Measurements from ENCODE around the gene ZNF439. TPM values are rescaled to one million over a fixed set of nuclear protein-coding genes. Genes with fewer than 3 reads are reported as not detected.
"Not testable (repeated sequence)": the region's sequence is repeated elsewhere in the genome, so short reads cannot be mapped to it uniquely, and the experiment has no call there.

Gene ZNF439
- total RNA-seq, result 10 to 100 TPM in 1 of 2 donors, 1 to 10 TPM in 1; 4.3 to 16.5 TPM

DNA sequence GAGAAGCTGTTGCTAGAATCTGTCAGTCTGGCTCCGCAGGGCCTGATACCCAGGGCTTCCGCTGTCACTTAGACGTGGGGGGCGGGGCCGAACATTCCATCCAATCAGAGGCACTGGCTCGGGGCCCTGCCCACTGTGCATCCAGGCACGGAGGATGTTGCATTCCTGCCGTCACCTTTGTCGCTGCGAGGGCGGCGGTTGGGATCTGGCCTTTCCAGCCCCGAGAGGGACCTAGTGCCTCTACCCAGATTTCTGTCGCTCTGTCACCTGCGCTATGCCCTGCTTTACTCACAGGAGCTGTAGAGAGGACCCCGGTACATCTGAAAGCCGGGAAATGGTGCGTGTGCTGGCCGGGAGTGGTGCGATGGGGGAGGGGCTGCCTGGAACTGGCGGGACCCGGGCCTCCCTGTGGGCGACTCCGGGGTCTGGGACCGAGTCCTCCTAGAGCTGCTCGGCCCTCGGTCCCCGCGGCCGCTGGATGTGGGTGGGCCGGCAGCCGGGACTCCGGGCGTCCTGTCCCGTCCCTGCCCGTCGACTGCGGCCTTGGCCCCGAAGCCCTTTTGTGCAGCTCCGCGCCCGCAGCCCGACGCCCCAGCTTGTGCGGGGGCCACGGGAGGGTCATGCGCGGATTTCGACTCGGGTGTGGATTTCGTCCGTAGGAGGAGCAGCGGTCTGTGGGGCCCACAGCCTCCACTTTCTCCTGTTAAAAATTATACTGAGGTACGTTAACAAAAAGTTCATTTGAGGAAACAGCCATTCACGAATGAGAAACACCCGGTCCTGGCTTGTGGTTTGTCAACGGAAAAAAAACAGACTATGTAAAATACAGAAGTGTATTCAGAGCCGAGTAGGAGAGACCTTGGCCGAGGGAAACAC, at the start of gene ZNF439:
TSS of gene ZNF439 (plus strand) at position 133 of the 876 bp plus-strand sequence. CDS start at position 275, 142 bp downstream.
- Mint-ChIP-seq H3K4me3 (peak within 1 kb of the TSS; percentile 91), H3K4me1 (peaks cover 6% of the 10 kb centered on the region), H3K9me3 (no peaks in the 10 kb centered on the region), H3K27me3 (no peaks in the 10 kb centered on the region), H3K36me3 (ENCODE audit: low read depth) (peaks cover 18% of the 10 kb centered on the region), H3K27ac (peak within 1 kb of the TSS; percentile 70)
- peak; percentile 100 for ATAC-seq (replicated peaks)

DNA sequence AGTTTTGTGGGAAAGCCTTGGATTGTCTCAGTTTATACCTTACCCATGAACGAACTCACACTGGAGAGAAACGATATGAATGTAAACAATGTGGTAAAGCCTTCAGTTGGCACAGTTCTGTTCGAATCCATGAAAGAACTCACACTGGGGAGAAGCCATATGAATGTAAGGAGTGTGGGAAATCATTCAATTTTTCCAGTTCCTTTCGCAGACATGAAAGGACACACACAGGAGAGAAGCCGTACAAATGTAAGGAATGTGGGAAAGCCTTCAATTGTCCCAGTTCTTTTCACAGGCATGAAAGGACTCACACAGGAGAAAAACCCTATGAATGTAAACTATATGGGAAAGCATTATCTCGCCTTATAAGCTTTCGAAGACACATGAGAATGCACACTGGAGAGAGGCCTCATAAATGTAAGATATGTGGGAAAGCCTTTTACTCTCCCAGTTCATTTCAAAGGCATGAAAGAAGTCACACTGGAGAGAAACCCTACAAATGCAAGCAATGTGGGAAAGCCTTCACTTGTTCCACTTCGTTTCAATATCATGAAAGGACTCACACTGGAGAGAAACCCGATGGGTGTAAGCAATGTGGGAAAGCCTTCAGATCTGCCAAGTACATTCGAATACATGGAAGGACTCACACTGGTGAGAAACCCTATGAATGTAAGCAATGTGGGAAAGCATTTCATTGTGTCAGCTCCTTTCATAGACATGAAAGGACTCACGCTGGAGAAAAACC, 42.0 kb upstream of the ZNF439 start:
- no peak for ATAC-seq (replicated peaks)
- H3K27ac Mint-ChIP-seq, result no peak overlapping the region
- H3K4me1 Mint-ChIP-seq, result no peaks in the 10 kb centered on the region
- H3K27me3 Mint-ChIP-seq, result no peaks in the 10 kb centered on the region
- no peaks in the 10 kb centered on the region for H3K36me3 Mint-ChIP-seq (ENCODE audit: low read depth)
- H3K9me3 Mint-ChIP-seq, result peaks cover 19% of the 10 kb centered on the region
- no peak overlapping the region for H3K4me3 Mint-ChIP-seq

DNA sequence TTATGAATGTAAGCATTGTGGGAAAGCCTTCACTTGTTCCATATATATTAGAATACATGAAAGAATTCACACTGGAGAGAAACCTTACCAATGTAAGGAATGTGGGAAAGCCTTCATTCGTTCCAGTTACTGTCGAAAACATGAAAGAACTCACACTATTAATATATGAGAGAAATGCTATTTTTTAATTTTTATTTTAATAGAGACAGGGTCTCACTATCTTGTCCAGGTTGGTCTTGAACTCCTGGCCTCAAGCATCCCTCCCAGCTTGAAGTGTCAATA, 41.5 kb upstream of the ZNF439 start:
- Mint-ChIP-seq H3K36me3 (ENCODE audit: low read depth) (no peaks in the 10 kb centered on the region), H3K4me3 (no peak overlapping the region), H3K27me3 (no peaks in the 10 kb centered on the region), H3K27ac (no peak overlapping the region), H3K4me1 (no peaks in the 10 kb centered on the region), H3K9me3 (peaks cover 19% of the 10 kb centered on the region)
- no peak for ATAC-seq (replicated peaks)

DNA sequence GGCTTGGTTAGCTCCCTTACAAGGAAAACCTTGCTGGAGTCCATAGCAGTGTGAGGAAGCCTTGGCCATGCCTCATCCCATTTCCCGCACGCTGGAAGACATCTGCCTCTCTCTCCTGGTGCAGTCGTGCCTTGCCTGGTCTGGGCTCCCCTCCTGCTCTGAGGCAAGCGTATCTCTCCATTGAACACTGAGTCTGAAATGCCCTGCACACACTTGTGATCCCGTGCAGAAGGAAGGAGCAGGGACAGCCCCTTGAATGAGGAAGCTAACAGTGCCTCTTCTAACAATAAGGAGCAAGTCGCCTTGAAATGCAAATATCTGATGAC, 34.9 kb upstream of the ZNF439 start:
- H3K4me3 Mint-ChIP-seq, result peak overlapping the region; percentile 95
- ATAC-seq (replicated peaks), result peak; percentile 23
- H3K27me3 Mint-ChIP-seq, result no peaks in the 10 kb centered on the region
- peak overlapping the region; percentile 72 for H3K27ac Mint-ChIP-seq
- peaks cover 11% of the 10 kb centered on the region for H3K4me1 Mint-ChIP-seq
- H3K36me3 Mint-ChIP-seq (ENCODE audit: low read depth), result no peaks in the 10 kb centered on the region
- no peaks in the 10 kb centered on the region for H3K9me3 Mint-ChIP-seq

DNA sequence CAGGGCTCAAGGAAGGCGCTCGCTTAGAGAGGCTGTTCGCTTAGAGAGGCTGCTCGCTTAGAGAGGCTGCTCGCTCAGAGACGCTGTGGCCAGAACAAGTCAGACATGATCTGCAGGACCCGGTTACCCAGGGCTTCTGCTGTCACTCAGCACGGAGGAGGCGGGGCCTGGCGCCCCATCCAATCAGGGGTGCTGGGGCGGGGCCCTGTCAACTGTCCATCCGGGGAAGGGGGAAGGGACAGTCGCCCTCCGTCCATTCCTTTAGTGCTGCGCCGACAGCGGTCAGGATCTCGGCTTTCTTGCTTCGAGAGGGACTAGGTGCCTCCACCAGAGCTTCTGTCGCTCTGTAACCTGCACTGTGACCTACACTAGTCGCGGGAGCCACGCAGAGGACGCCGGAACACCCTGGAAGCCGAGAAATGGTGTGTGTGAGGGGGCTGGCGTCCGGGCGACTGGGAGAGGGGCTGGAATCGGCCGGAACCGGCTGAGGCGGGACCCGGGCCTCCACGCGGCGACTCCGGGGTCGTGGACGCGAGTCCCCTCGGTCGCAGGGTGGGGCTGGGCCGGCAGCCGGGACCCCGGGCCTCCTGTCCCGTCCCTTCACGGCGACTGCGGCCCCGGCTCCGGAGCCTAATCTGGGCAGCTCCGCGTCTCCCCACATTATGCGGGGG, 34.4 kb upstream of the ZNF439 start, which contains the start of gene ZNF440:
TSS of gene ZNF440 (plus strand) at position 245 of the 671 bp plus-strand sequence. CDS start at position 420, 175 bp downstream.
- no peaks in the 10 kb centered on the region for H3K9me3 Mint-ChIP-seq
- H3K36me3 Mint-ChIP-seq (ENCODE audit: low read depth), result no peaks in the 10 kb centered on the region
- H3K4me3 Mint-ChIP-seq, result peak within 1 kb of the TSS; percentile 95
- no peaks in the 10 kb centered on the region for H3K27me3 Mint-ChIP-seq
- peak within 1 kb of the TSS; percentile 72 for H3K27ac Mint-ChIP-seq
- ATAC-seq (replicated peaks), result peak; percentile 100
- H3K4me1 Mint-ChIP-seq, result peaks cover 11% of the 10 kb centered on the region

DNA sequence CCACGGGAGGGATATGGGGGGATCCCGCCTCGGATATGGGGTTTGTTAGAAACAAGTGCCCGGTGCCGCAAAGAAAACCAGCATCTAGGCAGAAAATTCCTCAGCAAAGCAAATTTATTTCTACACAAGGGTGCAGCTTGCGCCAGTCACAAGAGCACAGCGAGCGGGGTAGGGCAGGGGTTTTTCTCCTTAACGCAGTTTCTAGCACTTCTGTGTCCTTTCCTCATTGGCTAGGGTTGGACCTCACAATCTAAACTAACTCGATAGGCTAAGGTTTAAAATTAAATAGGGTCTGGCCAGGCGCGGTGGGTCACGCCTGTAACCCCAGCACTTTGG, 33.9 kb upstream of the ZNF439 start:
- ATAC-seq (replicated peaks), result no peak
- peak overlapping the region; percentile 95 for H3K4me3 Mint-ChIP-seq
- no peaks in the 10 kb centered on the region for H3K27me3 Mint-ChIP-seq
- no peaks in the 10 kb centered on the region for H3K36me3 Mint-ChIP-seq (ENCODE audit: low read depth)
- no peaks in the 10 kb centered on the region for H3K9me3 Mint-ChIP-seq
- no peak overlapping the region for H3K27ac Mint-ChIP-seq
- H3K4me1 Mint-ChIP-seq, result peaks cover 11% of the 10 kb centered on the region

DNA sequence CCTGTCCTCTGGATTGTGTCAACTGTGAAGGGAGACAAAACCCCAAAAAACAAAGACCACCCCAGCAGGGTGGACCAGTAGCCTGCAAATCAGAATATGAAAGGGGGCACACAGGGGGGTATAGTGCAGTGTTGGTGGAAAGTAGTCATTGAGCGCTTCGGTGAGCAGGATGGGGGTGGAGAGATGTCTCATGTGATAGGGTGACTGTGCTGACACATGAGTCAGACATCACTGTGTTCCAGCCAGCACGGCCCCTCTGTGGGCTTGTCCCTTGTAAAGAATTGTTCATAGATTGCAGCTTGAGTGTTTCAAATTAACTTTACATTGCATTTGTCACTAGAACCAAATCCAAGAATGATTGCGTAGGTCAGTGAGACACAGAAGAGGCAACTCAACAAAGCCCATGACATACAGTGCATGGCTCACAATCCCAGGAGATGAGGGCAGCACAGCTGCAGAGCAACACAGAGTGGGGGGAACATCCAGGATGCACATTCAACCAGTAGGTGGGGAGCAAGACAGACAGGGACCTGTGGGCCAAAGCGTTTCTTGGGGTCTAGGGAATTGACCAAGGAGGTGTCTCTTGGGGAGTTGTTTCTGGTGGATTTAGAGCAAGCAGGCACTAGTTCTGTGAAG, 26.9 kb upstream of the ZNF439 start:
- no peak overlapping the region for H3K27ac Mint-ChIP-seq
- ATAC-seq (replicated peaks), result peak; percentile 51
- no peaks in the 10 kb centered on the region for H3K27me3 Mint-ChIP-seq
- H3K36me3 Mint-ChIP-seq (ENCODE audit: low read depth), result peaks cover 41% of the 10 kb centered on the region
- H3K4me1 Mint-ChIP-seq, result peaks cover 7% of the 10 kb centered on the region
- peaks cover 7% of the 10 kb centered on the region for H3K9me3 Mint-ChIP-seq
- no peak overlapping the region for H3K4me3 Mint-ChIP-seq

DNA sequence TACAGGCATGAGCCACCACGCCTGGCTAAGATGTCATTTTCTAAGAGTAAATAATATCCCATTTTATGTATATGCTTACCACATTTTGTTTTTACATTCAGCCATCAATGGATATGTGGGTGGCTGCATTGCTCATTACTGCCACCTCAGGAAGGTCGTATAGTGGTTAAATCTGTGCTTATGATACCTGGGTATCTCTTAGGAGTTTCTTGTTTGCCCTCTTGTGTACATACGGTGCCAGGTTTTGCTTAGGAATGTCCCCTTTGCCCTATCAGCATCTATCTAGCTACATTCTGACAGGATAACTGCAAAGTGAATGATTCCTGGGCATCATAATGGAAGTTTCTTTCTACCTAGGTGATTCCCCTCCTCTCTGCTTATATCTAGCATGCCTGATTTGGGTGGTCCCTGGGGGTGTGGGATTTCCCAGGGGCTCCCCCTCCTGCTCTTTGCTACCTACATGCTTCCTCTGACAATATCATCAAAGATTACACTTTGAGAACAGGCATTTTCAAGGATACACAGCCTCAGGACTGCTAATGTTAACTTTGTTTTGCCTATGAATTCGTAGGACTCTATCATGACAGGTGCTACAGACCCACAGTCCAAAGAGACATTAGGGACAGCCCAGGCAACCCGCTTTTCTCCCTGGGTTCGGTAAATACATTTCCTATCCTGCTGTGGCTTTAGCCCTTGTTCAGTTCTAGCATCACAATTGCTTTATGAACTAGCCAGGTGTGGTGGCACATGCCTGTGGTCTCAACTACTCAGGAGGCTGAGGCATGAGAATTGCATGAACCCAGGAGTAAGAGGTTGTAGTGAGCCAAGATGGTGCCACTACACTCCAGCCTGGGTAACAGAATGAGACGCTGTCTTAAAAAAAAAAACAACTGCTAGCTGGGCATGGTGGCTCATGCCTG, 19.3 kb upstream of the ZNF439 start:
- not testable (repeated sequence) for H3K4me1 Mint-ChIP-seq; ATAC-seq (replicated peaks); H3K4me3 Mint-ChIP-seq; H3K27ac Mint-ChIP-seq; H3K27me3 Mint-ChIP-seq
- Mint-ChIP-seq H3K36me3 (ENCODE audit: low read depth) (peaks cover 91% of the 10 kb centered on the region), H3K9me3 (peaks cover 28% of the 10 kb centered on the region)

DNA sequence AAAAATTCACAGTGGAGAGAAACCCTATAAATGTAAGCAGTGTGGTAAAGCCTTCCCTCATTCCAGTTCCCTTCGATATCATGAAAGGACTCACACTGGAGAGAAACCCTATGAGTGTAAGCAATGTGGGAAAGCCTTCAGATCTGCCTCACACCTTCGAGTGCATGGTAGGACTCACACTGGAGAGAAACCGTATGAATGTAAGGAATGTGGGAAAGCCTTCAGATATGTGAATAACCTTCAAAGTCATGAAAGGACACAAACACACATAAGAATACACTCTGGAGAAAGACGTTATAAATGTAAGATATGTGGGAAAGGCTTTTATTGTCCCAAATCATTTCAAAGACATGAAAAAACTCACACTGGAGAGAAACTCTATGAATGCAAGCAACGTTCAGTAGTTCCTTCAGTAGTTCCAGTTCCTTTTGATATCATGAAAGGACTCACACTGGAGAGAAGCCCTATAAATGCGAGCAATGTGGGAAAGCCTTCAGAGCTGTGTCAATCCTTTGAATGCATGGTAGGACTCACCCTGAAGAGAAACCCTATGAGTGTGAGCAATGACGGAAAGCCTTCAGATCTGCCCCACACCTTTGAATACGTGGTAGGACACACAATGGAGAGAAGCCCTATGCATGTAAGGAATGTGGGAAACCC, 16.1 kb upstream of the ZNF439 start:
- Mint-ChIP-seq H3K36me3 (ENCODE audit: low read depth) (peaks cover 63% of the 10 kb centered on the region), H3K27me3 (no peaks in the 10 kb centered on the region), H3K4me3 (no peak overlapping the region), H3K4me1 (no peaks in the 10 kb centered on the region), H3K9me3 (peaks cover 28% of the 10 kb centered on the region), H3K27ac (no peak overlapping the region)
- ATAC-seq (replicated peaks), result no peak

DNA sequence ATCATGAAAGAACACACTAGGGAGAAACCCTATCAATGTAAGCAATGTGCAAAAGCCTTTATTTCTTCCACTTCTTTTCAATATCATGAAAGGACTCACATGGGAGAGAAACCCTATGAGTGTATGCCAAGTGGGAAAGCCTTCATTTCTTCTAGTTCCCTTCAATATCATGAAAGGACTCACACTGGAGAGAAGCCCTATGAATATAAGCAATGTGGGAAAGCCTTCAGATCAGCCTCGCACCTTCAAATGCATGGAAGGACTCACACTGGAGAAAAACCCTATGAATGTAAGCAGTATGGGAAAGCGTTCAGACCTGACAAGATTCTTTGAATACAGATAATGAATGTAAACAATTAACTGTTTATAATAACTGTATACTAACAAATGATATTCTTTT, 15.0 kb upstream of the ZNF439 start:
- H3K4me3 Mint-ChIP-seq, result no peak overlapping the region
- no peak overlapping the region for H3K27ac Mint-ChIP-seq
- H3K36me3 Mint-ChIP-seq (ENCODE audit: low read depth), result peaks cover 52% of the 10 kb centered on the region
- peaks cover 28% of the 10 kb centered on the region for H3K9me3 Mint-ChIP-seq
- ATAC-seq (replicated peaks), result no peak
- no peaks in the 10 kb centered on the region for H3K27me3 Mint-ChIP-seq
- no peaks in the 10 kb centered on the region for H3K4me1 Mint-ChIP-seq

DNA sequence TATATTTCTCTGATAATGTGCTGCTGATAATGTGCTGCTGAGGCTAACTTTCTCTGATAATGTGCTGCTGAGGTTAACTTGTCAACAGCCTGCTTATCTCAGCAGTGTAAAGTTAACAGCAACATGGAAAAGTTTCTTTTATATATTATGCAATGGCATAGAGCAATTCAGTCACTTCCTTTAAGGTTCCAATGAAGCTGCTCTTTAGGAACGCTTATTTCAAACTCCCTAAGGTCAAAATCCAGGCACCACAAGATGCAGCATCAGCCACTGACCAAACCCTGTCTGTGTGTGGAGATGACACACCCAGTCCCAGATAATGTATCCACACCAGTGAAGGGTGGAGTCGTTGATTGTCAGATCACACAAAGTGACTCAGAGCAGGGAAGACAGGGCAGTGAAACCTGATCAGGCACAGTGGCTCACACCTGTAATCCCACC, 12.9 kb upstream of the ZNF439 start:
- Mint-ChIP-seq H3K9me3 (peaks cover 26% of the 10 kb centered on the region), H3K36me3 (ENCODE audit: low read depth) (peaks cover 31% of the 10 kb centered on the region)
- not testable (repeated sequence) for H3K27ac Mint-ChIP-seq; ATAC-seq (replicated peaks); H3K4me3 Mint-ChIP-seq; H3K27me3 Mint-ChIP-seq; H3K4me1 Mint-ChIP-seq

DNA sequence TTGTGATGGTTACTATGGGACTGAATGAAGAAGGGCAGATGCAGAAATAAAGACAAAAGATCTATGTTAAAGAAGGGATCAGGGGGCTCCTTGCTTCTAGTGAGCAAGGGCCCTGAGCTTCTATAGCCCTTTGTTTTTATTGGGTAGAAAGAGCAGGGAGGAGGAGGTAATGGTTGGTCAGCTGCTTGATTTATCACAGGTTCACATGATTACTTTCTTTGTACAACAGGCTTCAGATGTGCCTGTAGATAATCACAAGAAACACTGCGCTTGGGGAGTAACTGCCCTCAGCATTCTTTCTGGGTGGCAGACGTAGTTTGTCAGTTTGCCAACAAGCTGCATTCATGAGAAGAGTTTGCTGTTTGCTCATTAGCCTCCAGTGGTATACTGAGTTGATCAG, 4.8 kb upstream of the ZNF439 start:
- no peaks in the 10 kb centered on the region for H3K4me1 Mint-ChIP-seq
- no peak for ATAC-seq (replicated peaks)
- no peaks in the 10 kb centered on the region for H3K36me3 Mint-ChIP-seq (ENCODE audit: low read depth)
- H3K4me3 Mint-ChIP-seq, result no peak overlapping the region
- no peaks in the 10 kb centered on the region for H3K27me3 Mint-ChIP-seq
- H3K9me3 Mint-ChIP-seq, result peaks cover 4% of the 10 kb centered on the region
- H3K27ac Mint-ChIP-seq, result no peak overlapping the region

DNA sequence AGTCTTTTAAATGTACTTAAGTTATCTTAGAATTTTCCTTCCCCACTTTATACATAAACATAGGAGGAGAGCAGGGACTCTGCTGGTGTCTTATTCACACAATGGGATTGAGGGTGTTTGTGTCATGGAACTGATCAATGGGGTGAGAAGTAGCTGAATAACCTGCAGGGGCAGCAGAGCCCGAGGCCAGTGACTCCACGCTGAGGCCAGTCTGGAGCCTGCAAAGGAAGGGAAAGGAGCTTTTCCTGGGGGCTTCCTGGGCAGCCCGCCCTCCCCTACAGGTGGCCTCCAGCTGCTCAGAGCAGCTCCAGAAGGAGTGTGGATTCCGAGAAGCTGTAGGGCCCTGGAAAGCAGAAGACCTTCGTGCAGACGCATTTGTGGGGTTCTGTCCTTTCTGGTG, 911 bp upstream of the ZNF439 start:
- H3K36me3 Mint-ChIP-seq (ENCODE audit: low read depth), result peaks cover 18% of the 10 kb centered on the region
- H3K27me3 Mint-ChIP-seq; H3K27ac Mint-ChIP-seq; H3K4me1 Mint-ChIP-seq; ATAC-seq (replicated peaks); H3K9me3 Mint-ChIP-seq: not testable (repeated sequence)
- peak overlapping the region; percentile 91 for H3K4me3 Mint-ChIP-seq
